Measurements from ENCODE around the gene HOMER1.

DNA sequence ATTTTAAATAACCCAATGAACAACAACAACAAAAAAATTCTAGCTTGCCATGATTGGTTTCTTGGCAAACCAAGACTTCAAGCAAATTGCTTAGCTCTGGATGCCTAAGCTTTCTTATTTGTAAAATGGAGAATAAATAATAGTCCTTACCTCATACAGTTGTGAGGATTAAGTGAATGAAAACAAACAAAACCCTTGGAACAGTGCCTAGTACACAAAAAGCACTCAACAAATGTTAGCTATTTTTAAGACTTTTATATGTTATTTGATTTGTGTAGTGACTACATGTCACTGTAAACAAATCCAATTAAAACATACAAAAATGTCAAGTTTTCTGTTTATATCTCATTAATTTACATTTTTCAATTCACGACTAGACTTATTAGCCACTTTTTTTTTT, 13.5 kb upstream of the HOMER1 start:
- no peak for TF ChIP-seq EZH2phosphoT487 (IDR thresholded peaks at IDR 0.05)
- TF ChIP-seq, protein P1, sequence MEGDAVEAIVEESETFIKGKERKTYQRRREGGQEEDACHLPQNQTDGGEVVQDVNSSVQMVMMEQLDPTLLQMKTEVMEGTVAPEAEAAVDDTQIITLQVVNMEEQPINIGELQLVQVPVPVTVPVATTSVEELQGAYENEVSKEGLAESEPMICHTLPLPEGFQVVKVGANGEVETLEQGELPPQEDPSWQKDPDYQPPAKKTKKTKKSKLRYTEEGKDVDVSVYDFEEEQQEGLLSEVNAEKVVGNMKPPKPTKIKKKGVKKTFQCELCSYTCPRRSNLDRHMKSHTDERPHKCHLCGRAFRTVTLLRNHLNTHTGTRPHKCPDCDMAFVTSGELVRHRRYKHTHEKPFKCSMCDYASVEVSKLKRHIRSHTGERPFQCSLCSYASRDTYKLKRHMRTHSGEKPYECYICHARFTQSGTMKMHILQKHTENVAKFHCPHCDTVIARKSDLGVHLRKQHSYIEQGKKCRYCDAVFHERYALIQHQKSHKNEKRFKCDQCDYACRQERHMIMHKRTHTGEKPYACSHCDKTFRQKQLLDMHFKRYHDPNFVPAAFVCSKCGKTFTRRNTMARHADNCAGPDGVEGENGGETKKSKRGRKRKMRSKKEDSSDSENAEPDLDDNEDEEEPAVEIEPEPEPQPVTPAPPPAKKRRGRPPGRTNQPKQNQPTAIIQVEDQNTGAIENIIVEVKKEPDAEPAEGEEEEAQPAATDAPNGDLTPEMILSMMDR (IDR thresholded peaks at IDR 0.05) = no peak
